Smooth muscle cell (in vitro differentiated cells): Measurements from ENCODE around the gene ANP32A. TPM values are rescaled to one million over a fixed set of nuclear protein-coding genes. Genes with fewer than 3 reads are reported as not detected.

Experiments used
- DNase-seq: peaks from one replicate; lab custom pipeline; 2025; ENCODE audit not compliant: unreplicated experiment; lab: John Stamatoyannopoulos, UW
- H2AFZ ChIP-seq: fragments of 200-600 bp; sonication (generic); 2 replicates; pipeline ENCODE4 v1.6.0; 2016; ENCODE audit warnings: antibody characterized with exemption, low read depth, mild to moderate bottlenecking
- H3F3A ChIP-seq: fragments of 200-600 bp; sonication (generic); 2 replicates; pipeline ENCODE4 v1.6.0; 2017; ENCODE audit warnings: antibody characterized with exemption, low read depth
- H3K27ac ChIP-seq: fragments of 200-600 bp; sonication (generic); 2 replicates; pipeline ENCODE4 v1.5.1; 2016; ENCODE audit warnings: low read depth, mild to moderate bottlenecking
- H3K27me3 ChIP-seq: fragments of 200-600 bp; sonication (generic); 2 replicates; pipeline ENCODE4 v1.6.1; 2016; ENCODE audit warnings: low read depth, mild to moderate bottlenecking
- H3K36me3 ChIP-seq: fragments of 200-600 bp; sonication (generic); 2 replicates; pipeline ENCODE4 v1.5.1; 2016; ENCODE audit warnings: low read depth
- H3K4me1 ChIP-seq: fragments of 200-600 bp; sonication (generic); 2 replicates; pipeline ENCODE4 v1.5.1; 2016; ENCODE audit warnings: low read depth
- H3K4me2 ChIP-seq: fragments of 200-600 bp; sonication (generic); 2 replicates; pipeline ENCODE4 v1.6.0; 2016; ENCODE audit warnings: mild to moderate bottlenecking
- H3K4me3 ChIP-seq: fragments of 200-600 bp; sonication (generic); 2 replicates; pipeline ENCODE4 v1.5.1; 2016; ENCODE audit warnings: mild to moderate bottlenecking
- H3K79me2 ChIP-seq: fragments of 200-600 bp; sonication (generic); 2 replicates; pipeline ENCODE4 v1.6.0; 2016; ENCODE audit warnings: low read depth, mild to moderate bottlenecking
- H3K9ac ChIP-seq: fragments of 200-600 bp; sonication (generic); 2 replicates; pipeline ENCODE4 v1.6.0; 2016; ENCODE audit warnings: low read depth
- H3K9me3 ChIP-seq: fragments of 200-600 bp; sonication (generic); replicated peaks from 2 replicates; pipeline ENCODE4 v1.5.1; 2016; ENCODE audit warnings: low read depth
- H4K20me1 ChIP-seq: fragments of 200-600 bp; sonication (generic); 2 replicates; pipeline ENCODE4 v1.6.0; 2016; ENCODE audit warnings: low read depth
- CTCF ChIP-seq: fragments of 200-600 bp; sonication (generic); IDR thresholded peaks from 2 replicates; pipeline ENCODE4 v1.5.1; 2017; ENCODE audit warnings: borderline replicate concordance, mild to moderate bottlenecking, antibody characterized with exemption; ENCODE audit not compliant: insufficient read depth, poor library complexity, severe bottlenecking
- WGBS: methylation state at CpG from one replicate; pipeline ENCODE4 v1.1.7; 2016; ENCODE audit warnings: low lambda C conversion rate; 5-methylcytosine and 5-hydroxymethylcytosine counted together
- polyA plus RNA-seq: library from polyadenylated mRNA; unstranded; fragments of >200 nt; fragmentation: Nextera tagmentation; extraction: Ambion mirVana; gene quantifications from 2 replicates; pipeline ENCODE4 v1.2.1, GENCODE V29; 2016
- total RNA-seq: library from RNA; depleted of rRNA; stranded (reverse); fragments of >200 nt; gene quantifications from 2 replicates; pipeline ENCODE4 v1.2.3, GENCODE V29; 2014

ANP32A gene
- total and polyA plus RNA-seq, 2 experiments from 2014 or later = 63.1 to 93.7 TPM

- Histone ChIP-seq H3K4me3 (no peak overlapping the region), H3K4me2 (no peak overlapping the region), H2AFZ (no peak overlapping the region), H3K36me3 (no peaks in the 10 kb centered on the region), H3K27me3 (no peaks in the 10 kb centered on the region), H3F3A (no peaks in the 10 kb centered on the region), H3K9ac (no peak overlapping the region), H3K4me1 (no peaks in the 10 kb centered on the region), H3K27ac (no peak overlapping the region), H4K20me1 (no peaks in the 10 kb centered on the region), H3K79me2 (no peaks in the 10 kb centered on the region), H3K9me3 (no peaks in the 10 kb centered on the region)
- no peak for DNase-seq
- TF ChIP-seq CTCF = no peak
- WGBS = 95% methylated on average over 2 of the region's 2 CpGs
These were observed 88.2 kb downstream of the ANP32A start for GRCh38 chr15:68732451-68732850.

- Histone ChIP-seq H3K36me3 (no peaks in the 10 kb centered on the region), H3F3A (no peaks in the 10 kb centered on the region), H3K9ac (no peak overlapping the region), H2AFZ (no peak overlapping the region), H3K79me2 (no peaks in the 10 kb centered on the region), H3K27me3 (no peaks in the 10 kb centered on the region), H3K4me2 (no peak overlapping the region), H4K20me1 (no peaks in the 10 kb centered on the region), H3K27ac (no peak overlapping the region), H3K4me1 (no peaks in the 10 kb centered on the region), H3K4me3 (no peak overlapping the region), H3K9me3 (no peaks in the 10 kb centered on the region)
- no peak for TF ChIP-seq CTCF
- no peak for DNase-seq
- WGBS = 50% methylated on average over 15 of the region's 15 CpGs
These were observed 89.5 kb downstream of the ANP32A start for GRCh38 chr15:68730976-68731897.

GRCh38 chr15:68730471-68730919, 90.2 kb downstream of the ANP32A start:
- Histone ChIP-seq H3K27ac (no peak overlapping the region), H3K27me3 (no peaks in the 10 kb centered on the region), H3K4me3 (no peak overlapping the region), H2AFZ (no peak overlapping the region), H3F3A (no peaks in the 10 kb centered on the region), H3K4me1 (no peaks in the 10 kb centered on the region), H3K79me2 (no peaks in the 10 kb centered on the region), H3K9ac (no peak overlapping the region), H4K20me1 (no peaks in the 10 kb centered on the region), H3K9me3 (no peaks in the 10 kb centered on the region), H3K36me3 (no peaks in the 10 kb centered on the region), H3K4me2 (no peak overlapping the region)
- WGBS = 69% methylated on average over 6 of the region's 6 CpGs
- peak; percentile 46 for TF ChIP-seq CTCF
- no peak for DNase-seq
